IPS-11a (cell line): ENCODE results near the gene SGSM1.
"Not testable (repeated sequence)": the region's sequence is repeated elsewhere in the genome, so short reads cannot be mapped to it uniquely, and the experiment has no call there.

Experiments
- H3K4me3 ChIP-seq: one replicate; pipeline ENCODE4 v1.5.1; 2013; ENCODE audit warnings: low read depth, low read length, control low read depth

The SGSM1 gene

GRCh38 chr22:24893341-24894070 is 87.5 kb downstream of the SGSM1 start:
- H3K4me3 ChIP-seq: no peak overlapping the region

GRCh38 chr22:24894220-24894975 is 88.4 kb downstream of the SGSM1 start:
- H3K4me3 ChIP-seq: no peak overlapping the region

- H3K4me3 ChIP-seq: no peak overlapping the region
These were observed 89.0 kb downstream of the SGSM1 start for GRCh38 chr22:24894998-24895397.

- no peak overlapping the region for H3K4me3 ChIP-seq
These were observed 95.4 kb downstream of the SGSM1 start for GRCh38 chr22:24901448-24901847.

- no peak overlapping the region for H3K4me3 ChIP-seq
These were observed 99.9 kb downstream of the SGSM1 start for GRCh38 chr22:24905909-24906308.

- H3K4me3 ChIP-seq: not testable (repeated sequence)
These were observed 101.1 kb downstream of the SGSM1 start for GRCh38 chr22:24907101-24907500.

- no peak overlapping the region for H3K4me3 ChIP-seq
These were observed 114.0 kb downstream of the SGSM1 start for GRCh38 chr22:24920029-24920428.

DNA sequence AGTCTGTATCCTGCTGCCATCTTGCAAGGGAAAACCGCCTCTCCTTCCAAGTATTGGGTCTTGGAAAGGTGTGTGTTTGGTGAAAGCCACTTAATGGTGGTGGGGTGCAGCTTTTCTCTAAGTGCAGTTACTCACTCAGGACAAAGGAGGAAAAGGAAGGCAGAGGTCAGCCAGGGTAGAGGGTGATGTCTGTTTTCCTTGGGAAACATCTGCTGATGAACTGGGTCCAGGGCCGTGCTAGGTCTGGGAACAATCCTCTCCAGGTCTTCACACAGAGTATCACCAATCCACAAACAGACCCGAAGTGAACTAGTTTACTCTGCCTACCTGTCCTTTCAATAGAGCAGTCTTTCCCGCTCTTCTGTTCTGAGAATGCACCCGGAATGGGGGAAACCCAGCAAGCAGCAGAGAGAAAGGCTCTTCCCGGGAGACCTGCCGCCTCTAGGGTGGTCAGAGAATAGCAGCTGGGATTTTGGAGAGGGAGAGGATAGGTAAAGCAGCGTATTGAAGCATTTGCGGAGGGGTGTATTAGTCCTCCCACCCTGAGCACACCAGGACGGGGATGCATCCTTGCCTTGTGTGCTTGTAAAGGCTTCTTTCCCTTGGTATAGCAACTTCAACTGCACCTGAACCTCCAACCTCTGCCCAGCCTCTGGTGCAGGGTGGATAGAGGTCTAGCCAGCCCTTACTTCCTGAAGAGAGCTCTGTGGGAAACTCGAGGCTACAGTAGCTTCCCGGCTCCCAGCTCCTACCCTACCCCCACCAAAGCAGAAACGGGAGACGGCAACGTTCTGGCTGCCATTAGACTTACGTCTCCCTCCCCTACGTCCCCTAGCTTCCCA is 119.8 kb downstream of the SGSM1 start:
- no peak overlapping the region for H3K4me3 ChIP-seq

DNA sequence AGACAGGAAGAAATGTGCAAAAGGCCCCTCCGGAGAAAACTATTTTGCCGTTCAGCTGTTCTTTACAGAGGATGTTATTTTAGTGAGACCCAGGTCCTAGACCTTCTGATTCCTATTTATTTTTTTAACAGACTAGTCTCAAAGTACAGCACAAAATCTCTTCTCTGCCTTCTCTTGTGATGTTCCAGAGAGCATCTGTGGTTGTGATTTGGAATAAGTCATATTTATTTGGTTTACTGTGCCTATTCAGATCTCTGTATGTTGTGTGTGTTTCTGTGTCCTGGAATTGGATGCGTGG is 120.4 kb downstream of the SGSM1 start:
- H3K4me3 ChIP-seq: no peak overlapping the region

GRCh38 chr22:24926849-24927579 is 121.0 kb downstream of the SGSM1 start:
- no peak overlapping the region for H3K4me3 ChIP-seq

GRCh38 chr22:24928322-24928721 is 122.3 kb downstream of the SGSM1 start:
- H3K4me3 ChIP-seq: no peak overlapping the region

- H3K4me3 ChIP-seq: no peak overlapping the region
These were observed 124.7 kb downstream of the SGSM1 start for GRCh38 chr22:24930678-24931077.

- no peak overlapping the region for H3K4me3 ChIP-seq
These were observed 129.9 kb downstream of the SGSM1 start for GRCh38 chr22:24935771-24936483.

GRCh38 chr22:24937114-24937513 is 131.1 kb downstream of the SGSM1 start:
- H3K4me3 ChIP-seq: no peak overlapping the region

DNA sequence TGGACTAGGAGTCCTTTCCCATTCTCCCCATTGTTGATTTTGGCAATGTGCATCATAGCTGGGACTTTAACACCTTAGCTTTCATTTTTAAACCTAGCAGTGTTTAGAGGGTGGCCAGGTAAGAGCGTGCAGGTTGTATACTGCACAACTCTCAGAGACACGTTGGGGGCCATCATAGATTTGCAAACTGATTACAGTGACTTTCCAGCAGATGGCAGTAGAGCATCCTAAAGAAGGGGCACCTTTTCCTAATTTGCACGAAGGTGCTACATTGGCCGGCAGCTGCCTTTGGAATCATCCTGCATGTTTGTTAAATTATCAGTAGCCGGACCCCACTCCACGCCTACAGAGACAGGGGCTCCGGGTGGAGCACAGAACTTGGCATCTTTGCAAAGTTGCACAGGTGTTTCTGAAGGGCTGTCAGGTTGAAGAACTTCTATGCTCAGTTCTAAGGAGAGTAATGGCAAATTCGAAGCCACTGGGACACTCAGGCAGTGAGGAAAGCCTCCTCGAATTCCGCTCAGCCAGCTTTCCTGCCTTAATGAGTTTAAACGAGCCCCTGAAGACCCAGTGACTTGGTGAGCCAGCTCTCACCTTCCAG is 132.8 kb downstream of the SGSM1 start:
- H3K4me3 ChIP-seq: no peak overlapping the region

DNA sequence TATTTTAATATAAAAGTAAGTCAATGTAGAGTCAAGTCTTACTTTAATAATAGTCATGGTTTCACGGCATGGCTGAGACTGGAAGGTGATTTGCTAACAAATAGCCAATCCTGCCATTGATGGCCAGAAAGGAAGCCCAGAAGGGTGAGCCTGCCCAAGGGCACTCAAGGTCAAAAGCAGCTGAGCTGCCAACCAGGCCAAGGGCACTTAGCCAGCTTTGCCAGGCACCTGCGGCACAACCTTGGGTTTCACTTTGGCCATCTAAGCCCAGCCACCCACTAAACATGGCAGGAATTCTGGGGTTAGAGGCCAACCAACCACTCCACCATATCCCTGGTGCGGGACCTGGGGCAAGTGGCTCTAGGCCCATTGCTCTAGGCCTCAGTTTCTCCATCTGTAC is 136.3 kb downstream of the SGSM1 start:
- no peak overlapping the region for H3K4me3 ChIP-seq

DNA sequence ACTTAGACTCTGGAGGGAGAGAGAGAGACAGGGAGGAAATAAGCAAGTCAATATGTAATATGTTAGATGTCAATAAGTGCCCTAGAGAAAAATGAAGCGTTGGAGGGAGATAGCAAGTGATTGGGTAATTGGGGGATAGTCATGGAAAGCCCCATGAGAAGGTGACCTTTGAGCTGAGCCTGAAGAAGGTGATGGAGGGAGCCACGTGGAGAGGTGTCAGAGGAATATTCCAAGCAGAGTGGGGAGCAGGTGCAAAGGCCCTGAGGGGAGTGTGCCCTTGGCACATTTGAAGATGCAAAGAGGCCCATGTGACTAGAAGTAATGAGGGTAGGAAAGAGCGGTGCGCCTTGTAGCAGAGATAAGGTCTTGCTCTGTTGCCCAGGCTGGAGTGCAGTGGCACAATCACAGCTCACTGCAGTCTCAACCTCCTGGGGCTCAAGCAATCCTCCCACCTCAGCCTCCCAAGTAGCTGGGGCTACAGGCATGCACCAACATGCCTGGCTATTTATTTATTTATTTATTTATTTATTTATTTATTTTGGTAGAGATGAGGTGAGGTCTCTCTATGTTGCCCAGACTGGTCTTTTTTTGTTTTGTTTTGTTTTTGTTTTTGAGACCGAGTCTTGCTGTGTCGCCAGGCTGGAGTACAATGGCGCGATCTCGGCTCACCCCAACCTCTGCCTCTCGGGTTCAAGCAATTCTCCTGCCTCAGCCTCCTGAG is 138.4 kb downstream of the SGSM1 start:
- no peak overlapping the region for H3K4me3 ChIP-seq

- no peak overlapping the region for H3K4me3 ChIP-seq
These were observed 139.4 kb downstream of the SGSM1 start for GRCh38 chr22:24945430-24945829.

DNA sequence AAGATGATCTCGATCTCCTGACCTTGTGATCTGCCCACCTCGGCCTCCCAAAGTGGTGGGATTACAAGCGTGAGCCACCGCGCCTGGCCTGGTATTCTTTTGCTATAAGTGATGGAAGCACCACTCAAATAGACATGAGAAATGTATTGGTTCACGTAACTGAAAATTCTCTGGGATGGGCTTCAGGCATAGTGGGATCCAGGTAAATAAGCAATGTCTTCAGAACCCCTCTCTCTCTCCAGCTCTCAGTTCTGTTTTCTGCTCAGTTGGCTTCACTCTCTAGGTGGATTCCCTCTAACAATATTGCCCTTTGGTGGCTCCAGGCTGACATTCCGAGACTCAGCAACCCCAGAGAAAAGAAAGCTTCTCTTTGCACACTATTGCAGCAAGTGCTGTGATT is 141.4 kb downstream of the SGSM1 start:
- H3K4me3 ChIP-seq: no peak overlapping the region
